ENCODE data around the gene RNF8. TPM values are rescaled to one million over a fixed set of nuclear protein-coding genes. Genes with fewer than 3 reads are reported as not detected.
"Not testable (repeated sequence)": the region's sequence is repeated elsewhere in the genome, so short reads cannot be mapped to it uniquely, and the experiment has no call there.

Gene RNF8
- total RNA-seq, 1 donor from 2014 or later: 20.8 TPM

- FAIRE-seq: no peak
- Histone ChIP-seq H3K4me3 (ENCODE audit: low read depth, low read length) (no peak overlapping the region), H3K27me3 (ENCODE audit: control insufficient read depth, insufficient read depth, low read length) (peaks cover 2% of the 10 kb centered on the region), H3K36me3 (ENCODE audit: control insufficient read depth, insufficient read depth, low read length) (no peaks in the 10 kb centered on the region)
- DNase-seq (ENCODE audit: low read depth): no peak
- no peak for TF ChIP-seq CTCF (IDR thresholded peaks at IDR 0.05; ENCODE audit: insufficient read depth, low read length, severe bottlenecking)
Observed at GRCh38 chr6:37338745-37339255, 15.0 kb upstream of the RNF8 start.

- no peak overlapping the region for H3K4me3 ChIP-seq (ENCODE audit: low read depth, low read length)
- H3K27me3 ChIP-seq (ENCODE audit: control insufficient read depth, insufficient read depth, low read length): peaks cover 2% of the 10 kb centered on the region
- no peaks in the 10 kb centered on the region for H3K36me3 ChIP-seq (ENCODE audit: control insufficient read depth, insufficient read depth, low read length)
- FAIRE-seq (no peak), DNase-seq (ENCODE audit: low read depth) (no peak)
- no peak for TF ChIP-seq CTCF (IDR thresholded peaks at IDR 0.05; ENCODE audit: insufficient read depth, low read length, severe bottlenecking)
Observed at GRCh38 chr6:37339741-37340638, 13.8 kb upstream of the RNF8 start.

GRCh38 chr6:37340639-37340943, 13.2 kb upstream of the RNF8 start:
- DNase-seq (ENCODE audit: low read depth): no peak

GRCh38 chr6:37343248-37343647, 10.5 kb upstream of the RNF8 start:
- no peak overlapping the region for H3K4me3 ChIP-seq (ENCODE audit: low read depth, low read length)
- no peak for FAIRE-seq
- DNase-seq (ENCODE audit: low read depth): no peak
- H3K27me3 ChIP-seq (ENCODE audit: control insufficient read depth, insufficient read depth, low read length): peaks cover 2% of the 10 kb centered on the region
- TF ChIP-seq CTCF (IDR thresholded peaks at IDR 0.05; ENCODE audit: insufficient read depth, low read length, severe bottlenecking): no peak
- no peaks in the 10 kb centered on the region for H3K36me3 ChIP-seq (ENCODE audit: control insufficient read depth, insufficient read depth, low read length)

More at GRCh38 chr6:37340639-37340943, 13.2 kb upstream of the RNF8 start:
- no peak for FAIRE-seq
- H3K36me3 ChIP-seq (ENCODE audit: control insufficient read depth, insufficient read depth, low read length): no peaks in the 10 kb centered on the region
- peaks cover 2% of the 10 kb centered on the region for H3K27me3 ChIP-seq (ENCODE audit: control insufficient read depth, insufficient read depth, low read length)
- no peak overlapping the region for H3K4me3 ChIP-seq (ENCODE audit: low read depth, low read length)
- TF ChIP-seq CTCF (IDR thresholded peaks at IDR 0.05; ENCODE audit: insufficient read depth, low read length, severe bottlenecking): no peak

GRCh38 chr6:37344308-37344707, 9.5 kb upstream of the RNF8 start:
- Histone ChIP-seq H3K4me3 (ENCODE audit: low read depth, low read length) (no peak overlapping the region), H3K27me3 (ENCODE audit: control insufficient read depth, insufficient read depth, low read length) (peaks cover 2% of the 10 kb centered on the region), H3K36me3 (ENCODE audit: control insufficient read depth, insufficient read depth, low read length) (no peaks in the 10 kb centered on the region)
- FAIRE-seq (no peak), DNase-seq (ENCODE audit: low read depth) (no peak)
- TF ChIP-seq CTCF (IDR thresholded peaks at IDR 0.05; ENCODE audit: insufficient read depth, low read length, severe bottlenecking): no peak

DNA sequence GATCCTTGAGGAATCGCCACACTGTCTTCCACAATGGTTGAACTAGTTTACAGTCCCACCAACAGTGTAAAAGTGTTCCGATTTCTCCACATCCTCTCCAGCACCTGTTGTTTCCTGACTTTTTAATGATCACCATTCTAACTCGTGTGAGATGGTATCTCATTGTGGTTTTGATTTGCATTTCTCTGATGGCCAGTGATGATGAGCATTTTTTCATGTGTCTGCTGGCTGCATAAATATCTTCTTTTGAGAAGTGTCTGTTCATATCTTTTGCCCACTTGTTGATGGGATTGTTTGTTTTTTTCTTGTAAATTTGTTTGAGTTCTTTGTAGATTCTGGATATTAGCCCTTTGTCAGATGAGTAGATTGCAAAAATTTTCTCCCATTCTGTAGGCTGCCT, 8.0 kb upstream of the RNF8 start:
- FAIRE-seq: not testable (repeated sequence)

More for the DNA sequence above, 8.0 kb upstream of the RNF8 start:
- not testable (repeated sequence) for H3K4me3 ChIP-seq (ENCODE audit: low read depth, low read length); H3K36me3 ChIP-seq (ENCODE audit: control insufficient read depth, insufficient read depth, low read length); H3K27me3 ChIP-seq (ENCODE audit: control insufficient read depth, insufficient read depth, low read length); DNase-seq (ENCODE audit: low read depth)

Data from bronchial epithelial cell (primary cell).